Left lung (tissue), 10 donors: ENCODE measurements around the gene ABCF1. TPM values are rescaled to one million over a fixed set of nuclear protein-coding genes. Genes with fewer than 3 reads are reported as not detected.

Experiments used
- ATAC-seq: fragments of 200-7000 bp; cut with Tn5 transposase; one replicate; pipeline ENCODE4 v1.9.1; 2020; ENCODE audit warnings: moderate library complexity
- DNase-seq, 4 donors: peaks; one replicate each; pipeline ENCODE4 v3.0.0-alpha.2; 2013 to 2020
- H3K27ac ChIP-seq, 2 donors: fragments of 200-600 bp; sonication (generic) in 1 of 2; one replicate each; pipeline versions ENCODE4 v1.5.0 to v1.8.0; 2020 to 2021
- H3K27me3 ChIP-seq, 2 donors: fragments of 200-600 bp; sonication (generic) in 1 of 2; one replicate each; pipeline versions ENCODE4 v1.5.0 to v1.8.0; 2020 to 2021
- H3K36me3 ChIP-seq, 2 donors: fragments of 200-600 bp; sonication (generic) in 1 of 2; one replicate each; pipeline versions ENCODE4 v1.5.0 to v1.8.0; 2020 to 2021
- H3K4me1 ChIP-seq, 2 donors: fragments of 200-600 bp; one replicate each; pipeline ENCODE4 v1.8.0; 2021
- H3K4me3 ChIP-seq, 2 donors: fragments of 200-600 bp; sonication (generic) in 1 of 2; one replicate each; pipeline versions ENCODE4 v1.5.0 to v1.8.0; 2020 to 2021; ENCODE audit warnings: mild to moderate bottlenecking in 1 of 2
- H3K9me3 ChIP-seq, 2 donors: fragments of 200-600 bp; sonication (generic) in 1 of 2; one replicate each; pipeline versions ENCODE4 v1.5.0 to v1.8.0; 2020 to 2021
- CTCF ChIP-seq, 2 donors: fragments of 200-600 bp; sonication (generic) in 1 of 2; IDR thresholded peaks; one replicate each; pipeline versions ENCODE4 v1.5.0 to v1.8.0; 2021; ENCODE audit warnings: antibody characterized with exemption in 2 of 2
- intact Hi-C, 2 donors: fragments of 100-400 bp; cut with DNase I; formaldehyde crosslinking; loops; one replicate each; pipeline versions ENCODE4 v1.11.2 to v1.14.2; 2022
- polyA plus RNA-seq, 6 donors: library from polyadenylated mRNA; unstranded; fragments of 120-200 nt; gene quantifications; one replicate each; pipeline ENCODE4 v1.2.1, GENCODE V29; 2013; ENCODE audit not compliant: insufficient read length in 6 of 6
- total RNA-seq, 2 donors: library from RNA; stranded (reverse); fragmentation: NEBNext Ultra II Directional; extraction: Animal tissue kit (Norgen Biotek cat#: 25700); gene quantifications; one replicate each; pipeline ENCODE4 v1.2.1, GENCODE V29; 2021
- donor health status: DM: no; HTN: yes; CAD: no.
- donor health status: DM: no; HTN: no; CAD: no.

Gene ABCF1
- total and polyA plus RNA-seq, 8 donors, result 37.9 to 75.1 (median 60.6) TPM

- peak in 3 of 4 donors; percentile 38 to 87 (median 76) for DNase-seq
- H3K9me3 ChIP-seq, result no peaks in the 10 kb centered on the region
- TF ChIP-seq CTCF (IDR thresholded peaks at IDR 0.05), result no peak
- intact Hi-C loops, result no loop called here
- ATAC-seq, result peak; percentile 2
- peak overlapping the region; percentile 80 to 81 for H3K4me3 ChIP-seq
- H3K27me3 ChIP-seq, result no peaks in the 10 kb centered on the region
- peaks cover 33 to 49% of the 10 kb centered on the region in 2 donors for H3K4me1 ChIP-seq
- peaks cover 0 to 30% of the 10 kb centered on the region in 2 donors for H3K36me3 ChIP-seq
- H3K27ac ChIP-seq, result peak overlapping the region; percentile 96 to 99
Observed at GRCh38 chr6:30615219-30615957, 44.1 kb downstream of the ABCF1 start.

- Histone ChIP-seq H3K36me3 (peaks cover 0 to 38% of the 10 kb centered on the region in 2 donors), H3K4me1 (peaks cover 31 to 49% of the 10 kb centered on the region in 2 donors), H3K27me3 (no peaks in the 10 kb centered on the region), H3K4me3 (peak overlapping the region; percentile 80 to 81), H3K9me3 (no peaks in the 10 kb centered on the region), H3K27ac (peak overlapping the region; percentile 96 to 99)
- TF ChIP-seq CTCF (IDR thresholded peaks at IDR 0.05), result no peak
- ATAC-seq, result no peak
- intact Hi-C loops, result no loop called here
- peak in 2 of 4 donors; percentile 59 to 63 for DNase-seq
Observed at GRCh38 chr6:30615958-30616810, 44.9 kb downstream of the ABCF1 start.

- Histone ChIP-seq H3K9me3 (no peaks in the 10 kb centered on the region), H3K4me3 (peak within 1 kb of the TSS; percentile 80 to 81), H3K27ac (peak within 1 kb of the TSS; percentile 96 to 99), H3K36me3 (peaks cover 0 to 46% of the 10 kb centered on the region in 2 donors), H3K27me3 (no peaks in the 10 kb centered on the region), H3K4me1 (peaks cover 27 to 41% of the 10 kb centered on the region in 2 donors)
- peak; percentile 85 for ATAC-seq
- intact Hi-C loops, result no loop called here
- DNase-seq, result peak; percentile 96 to 100 (median 100)
- no peak for TF ChIP-seq CTCF (IDR thresholded peaks at IDR 0.05)
Observed at GRCh38 chr6:30616811-30617564, 45.7 kb downstream of the ABCF1 start, which contains the start of gene PPP1R10. Gene PPP1R10, minus strand, starts transcription at chr6:30617243. Its CDS starts 7,299 bp downstream, at chr6:30609944.

- Histone ChIP-seq H3K36me3 (peaks cover 0 to 53% of the 10 kb centered on the region in 2 donors), H3K27ac (peak within 1 kb of the TSS; percentile 96 to 99), H3K9me3 (no peaks in the 10 kb centered on the region), H3K4me1 (peaks cover 27 to 34% of the 10 kb centered on the region in 2 donors), H3K4me3 (peak within 1 kb of the TSS; percentile 80 to 81), H3K27me3 (no peaks in the 10 kb centered on the region)
- no peak for TF ChIP-seq CTCF (IDR thresholded peaks at IDR 0.05)
- DNase-seq (peak; percentile 96 to 100 (median 99)), ATAC-seq (peak; percentile 86)
- intact Hi-C loops, result no loop called here
Observed at GRCh38 chr6:30617565-30618269, 46.5 kb downstream of the ABCF1 start, which contains the start of gene MRPS18B. Gene MRPS18B, plus strand, starts transcription at chr6:30617840. Its CDS starts 26 bp downstream, at chr6:30617866.
